Spleen (tissue), 11 donors: Measurements from ENCODE around the gene PEAK1. TPM values are rescaled to one million over a fixed set of nuclear protein-coding genes. Genes with fewer than 3 reads are reported as not detected.

Experiments
- DNase-seq: peaks from one replicate; pipeline ENCODE4 v3.0.0-alpha.2; 2020
- H3K27ac ChIP-seq, 8 donors: fragments of 200-600 bp; sonication (generic) in 7 of 8; 1 replicate in 4 of 8; 2 replicates in 4 of 8; pipeline versions ENCODE4 v1.5.0 to v1.8.0; 2016 to 2021; ENCODE audit warnings: inconsistent platforms in 4 of 8, mild to moderate bottlenecking in 4 of 8, moderate library complexity in 1 of 8
- H3K27me3 ChIP-seq, 7 donors: fragments of 200-600 bp; sonication (generic) in 6 of 7; replicated peaks in 1 of 7; 1 replicate in 4 of 7; 2 replicates in 3 of 7; pipeline versions ENCODE4 v1.5.0 to v1.8.0; 2016 to 2021; ENCODE audit warnings: inconsistent platforms in 3 of 7, mild to moderate bottlenecking in 1 of 7
- H3K36me3 ChIP-seq, 6 donors: fragments of 200-600 bp; sonication (generic) in 5 of 6; 1 replicate in 4 of 6; 2 replicates in 2 of 6; pipeline versions ENCODE4 v1.5.0 to v1.8.0; 2016 to 2021; ENCODE audit warnings: inconsistent platforms in 2 of 6
- H3K4me1 ChIP-seq, 6 donors: fragments of 200-600 bp; sonication (generic) in 5 of 6; 1 replicate in 3 of 6; 2 replicates in 3 of 6; pipeline versions ENCODE4 v1.5.0 to v1.8.0; 2016 to 2021; ENCODE audit warnings: inconsistent platforms in 3 of 6
- H3K4me3 ChIP-seq, 8 donors: fragments of 200-600 bp; sonication (generic) in 7 of 8; 1 replicate in 4 of 8; 2 replicates in 4 of 8; pipeline versions ENCODE4 v1.5.0 to v1.8.0; 2016 to 2021; ENCODE audit warnings: inconsistent platforms in 4 of 8, mild to moderate bottlenecking in 4 of 8, moderate library complexity in 2 of 8
- H3K9me3 ChIP-seq, 8 donors: fragments of 200-600 bp; sonication (generic) in 7 of 8; 1 replicate in 4 of 8; 2 replicates in 4 of 8; pipeline versions ENCODE4 v1.5.0 to v1.8.0; 2016 to 2021; ENCODE audit warnings: inconsistent platforms in 4 of 8
- CTCF ChIP-seq, 11 experiments: fragments of 200-600 bp in 7 of 11; fragments of 450-650 bp in 4 of 11; sonication (generic) in 4 of 11; IDR thresholded peaks in 8 of 11; conservative IDR thresholded peaks in 3 of 11; 1 replicate in 7 of 11; 2 replicates in 4 of 11; pipeline versions ENCODE4 v1.4.0 to v1.8.0; 2016 to 2021; ENCODE audit warnings: antibody characterized with exemption in 11 of 11, inconsistent platforms in 4 of 11, mild to moderate bottlenecking in 1 of 11
- POLR2A ChIP-seq, 3 donors: fragments of 450-650 bp; IDR thresholded peaks; one replicate each; pipeline ENCODE4 v1.5.1; 2017; ENCODE audit warnings: antibody characterized with exemption in 3 of 3, mild to moderate bottlenecking in 1 of 3
- POLR2AphosphoS5 ChIP-seq, 3 donors: sonication (generic); formaldehyde crosslinking; IDR thresholded peaks; one replicate each; pipeline ENCODE4 v1.5.1; 2017; ENCODE audit warnings: antibody characterized with exemption in 3 of 3
- WGBS, 5 donors: extraction: QIAGEN DNeasy Blood & Tissue Kit in 3 of 5; methylation state at CpG; one replicate each; pipeline versions ENCODE4 v1.1.5 to v1.1.7; 2013 to 2018; 5-methylcytosine and 5-hydroxymethylcytosine counted together
- intact Hi-C: fragments of 100-400 bp; cut with DNase I; formaldehyde crosslinking; loops from one replicate; pipeline ENCODE4 v1.15.0; 2023; ENCODE audit warnings: low total_unique reads
- polyA plus RNA-seq, 3 donors: library from polyadenylated mRNA; stranded (reverse); fragments of 200-250 nt; gene quantifications; one replicate each; pipeline ENCODE4 v1.2.1, GENCODE V29; 2013
- total RNA-seq, 7 donors: library from RNA; depleted of rRNA in 3 of 7; stranded (reverse); fragments of >200 nt in 3 of 7; fragmentation: NEBNext Ultra II Directional in 4 of 7; extraction: Animal tissue kit (Norgen Biotek cat#: 25700) in 4 of 7; gene quantifications; one replicate each; pipeline versions ENCODE4 v1.1.0 to v1.2.1, GENCODE V29; 2016 to 2021
- donor health status: healthy with polysubstance abuse.
- donor health status: DM: no; HTN: no; CAD: no; lungs with moderate emphysema.
- donor health status: DM: no; HTN: no; CAD: no.
- donor health status: Bipolar disorder and iron deficiency.
- donor health status: healthy.
- donor health status: DM: no; HTN: no; CAD: no.
- donor health status: DM: yes; HTN: yes; CAD: no.

PEAK1 gene
- total and polyA plus RNA-seq, 10 donors = 5.0 to 415 (median 175) TPM

GRCh38 chr15:77201665-77202064 lies 218.2 kb downstream of the PEAK1 start:
- no peaks in the 10 kb centered on the region for H3K27me3 ChIP-seq
- no peak overlapping the region for H3K27ac ChIP-seq
- TF ChIP-seq CTCF (IDR thresholded peaks at IDR 0.05 in 8 of 11, conservative IDR thresholded peaks at IDR 0.05 in 3 of 11) (no peak), POLR2A (IDR thresholded peaks at IDR 0.05) (no peak), POLR2AphosphoS5 (IDR thresholded peaks at IDR 0.05) (no peak)
- peaks cover 0 to 41% (median 13%) of the 10 kb centered on the region in 6 donors for H3K36me3 ChIP-seq
- no peak for DNase-seq
- no peaks in the 10 kb centered on the region for H3K4me1 ChIP-seq
- intact Hi-C loops = no loop called here
- peaks cover 0 to 21% (median 16%) of the 10 kb centered on the region in 8 donors for H3K9me3 ChIP-seq
- no peak overlapping the region for H3K4me3 ChIP-seq

- peak overlapping the region in 2 of 8 donors; percentile 6 to 31 for H3K27ac ChIP-seq
- peaks cover 0 to 26% (median 13%) of the 10 kb centered on the region in 6 donors for H3K36me3 ChIP-seq
- H3K4me3 ChIP-seq = no peak overlapping the region
- H3K27me3 ChIP-seq = no peaks in the 10 kb centered on the region
- H3K9me3 ChIP-seq = peaks cover 0 to 21% (median 16%) of the 10 kb centered on the region in 8 donors
- TF ChIP-seq CTCF (IDR thresholded peaks at IDR 0.05 in 8 of 11, conservative IDR thresholded peaks at IDR 0.05 in 3 of 11) = no peak
- TF ChIP-seq POLR2AphosphoS5 (IDR thresholded peaks at IDR 0.05) = no peak
- TF ChIP-seq POLR2A (IDR thresholded peaks at IDR 0.05) = no peak
- DNase-seq = no peak
- H3K4me1 ChIP-seq = peaks cover 0 to 10% (median 1%) of the 10 kb centered on the region in 6 donors
- intact Hi-C loops = no loop called here
These were observed 223.5 kb downstream of the PEAK1 start for GRCh38 chr15:77196381-77196780.

DNA sequence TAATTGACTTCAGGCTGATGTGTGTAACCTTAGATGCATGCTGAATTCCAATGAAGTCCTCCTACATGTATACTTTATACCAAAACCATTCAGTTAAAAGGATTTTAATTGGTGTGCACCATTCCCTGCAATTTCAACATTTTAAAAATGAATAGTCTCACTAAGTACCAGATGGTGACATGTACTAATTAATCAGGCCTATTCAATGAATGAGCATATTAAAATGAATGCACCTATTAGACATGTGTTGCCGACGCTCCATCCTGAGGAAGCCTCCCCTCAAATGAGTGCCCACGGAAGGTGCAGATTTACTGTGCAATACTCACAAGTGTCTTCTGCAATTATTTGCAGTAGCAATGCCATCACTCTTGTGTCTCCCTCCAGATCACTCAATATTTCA lies 224.3 kb downstream of the PEAK1 start:
- H3K4me1 ChIP-seq = peaks cover 0 to 12% (median 1%) of the 10 kb centered on the region in 6 donors
- intact Hi-C loops = no loop called here
- H3K9me3 ChIP-seq = peaks cover 0 to 21% (median 16%) of the 10 kb centered on the region in 8 donors
- no peak for DNase-seq
- H3K27me3 ChIP-seq = no peaks in the 10 kb centered on the region
- TF ChIP-seq CTCF (IDR thresholded peaks at IDR 0.05 in 8 of 11, conservative IDR thresholded peaks at IDR 0.05 in 3 of 11) (no peak), POLR2AphosphoS5 (IDR thresholded peaks at IDR 0.05) (no peak), POLR2A (IDR thresholded peaks at IDR 0.05) (no peak)
- WGBS, 5 donors = 75 to 94% (median 86%) methylated on average over 3 of the region's 3 CpGs
- H3K27ac ChIP-seq = peak overlapping the region in 2 of 8 donors; percentile 31 to 32
- H3K4me3 ChIP-seq = no peak overlapping the region
- peaks cover 0 to 26% (median 13%) of the 10 kb centered on the region in 6 donors for H3K36me3 ChIP-seq

GRCh38 chr15:77192451-77192850 lies 227.5 kb downstream of the PEAK1 start:
- Histone ChIP-seq H3K27ac (peak overlapping the region in 4 of 8 donors; percentile 5 to 64 (median 21)), H3K27me3 (no peaks in the 10 kb centered on the region), H3K4me1 (peaks cover 19 to 43% (median 29%) of the 10 kb centered on the region in 6 donors), H3K9me3 (no peaks in the 10 kb centered on the region), H3K4me3 (no peak overlapping the region), H3K36me3 (no peaks in the 10 kb centered on the region)
- intact Hi-C loops = no loop called here
- no peak for DNase-seq
- TF ChIP-seq CTCF (IDR thresholded peaks at IDR 0.05 in 8 of 11, conservative IDR thresholded peaks at IDR 0.05 in 3 of 11) = no peak
- 81 to 89% (median 86%) methylated on average over 4 of the region's 4 CpGs for WGBS, 5 donors
